ENCODE data around the gene RNF6.

RNF6 gene

DNA sequence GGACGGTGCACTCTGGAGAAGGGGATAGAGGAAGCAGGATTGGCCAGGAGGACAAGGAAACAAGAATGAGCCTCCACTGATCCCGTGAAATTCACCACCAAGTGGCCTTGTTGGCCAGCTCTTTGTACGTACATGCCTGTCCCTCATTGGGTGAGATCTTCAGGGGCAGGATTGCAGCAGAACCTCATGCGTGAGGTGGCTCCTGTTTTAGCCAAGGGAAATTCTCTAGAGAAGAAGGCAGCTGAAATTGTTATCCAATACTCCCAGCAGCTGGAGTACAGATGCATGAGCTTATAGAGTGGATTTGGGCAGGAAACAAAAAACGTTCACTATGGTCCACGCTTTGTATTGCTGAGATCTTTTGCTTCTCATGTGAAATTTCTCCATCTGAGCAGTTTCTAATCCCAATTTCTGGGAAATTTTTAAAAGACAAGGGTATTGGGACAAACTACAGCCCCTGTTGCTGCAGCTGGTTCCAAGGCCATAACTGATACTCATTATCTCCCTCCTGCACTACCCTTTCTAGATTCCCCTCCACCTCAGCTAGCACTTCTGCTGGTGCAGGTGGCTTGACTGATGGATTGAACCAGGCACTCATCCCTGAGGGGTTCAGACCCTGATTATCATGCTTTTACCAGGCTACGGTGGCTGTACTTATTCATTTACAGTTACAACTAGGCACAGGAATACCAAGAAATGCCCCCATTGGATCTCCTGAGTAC, 3.9 kb upstream of the RNF6 start:
- no peak for DNase-seq (ENCODE audit: low spot score)

GRCh38 chr13:26222520-26223046, 469 bp upstream of the RNF6 start:
- DNase-seq (ENCODE audit: low spot score): no peak

- peak; percentile 82 for DNase-seq (ENCODE audit: low spot score)
These were observed 754 bp downstream of the RNF6 start for GRCh38 chr13:26221399-26221720.

DNA sequence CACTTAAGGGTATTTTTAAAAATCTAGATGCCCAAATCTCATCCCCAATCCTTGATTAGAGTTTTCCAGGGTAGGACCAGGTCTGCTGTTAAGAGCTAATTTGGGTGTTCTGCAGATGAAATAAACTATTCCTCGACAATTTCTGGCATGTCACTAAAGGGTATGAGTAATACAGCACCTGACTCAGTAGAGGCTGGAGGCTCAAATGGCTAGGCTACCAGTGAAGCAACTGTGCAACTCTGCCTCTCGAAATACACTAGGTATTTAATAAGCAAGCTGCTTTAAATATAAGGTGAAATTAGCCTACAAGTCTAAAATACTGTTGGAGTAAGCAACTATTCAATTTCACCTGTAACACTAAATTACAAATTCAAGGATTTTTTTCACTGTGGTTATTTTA, 1.5 kb downstream of the RNF6 start:
- peak; percentile 89 for DNase-seq (ENCODE audit: low spot score)

DNA sequence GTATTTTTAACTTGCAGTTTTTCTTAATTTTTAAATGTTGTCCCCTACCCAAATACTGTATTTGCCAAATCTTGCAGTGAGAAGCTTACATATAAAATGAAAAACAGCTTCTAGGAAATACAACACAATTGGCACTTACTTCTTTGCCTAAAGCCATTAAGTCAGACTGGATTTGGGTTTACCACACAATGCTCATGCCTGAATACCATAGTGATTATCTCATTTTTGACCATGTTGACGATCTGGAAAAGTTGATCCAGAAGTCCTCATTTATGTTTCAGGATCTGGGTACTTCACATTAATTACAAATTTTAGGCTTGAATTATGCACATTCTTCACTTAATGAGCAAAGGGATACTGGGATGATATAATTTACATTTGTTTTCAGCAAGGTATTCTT, 2.4 kb downstream of the RNF6 start:
- peak; percentile 58 for DNase-seq (ENCODE audit: low spot score)

DNA sequence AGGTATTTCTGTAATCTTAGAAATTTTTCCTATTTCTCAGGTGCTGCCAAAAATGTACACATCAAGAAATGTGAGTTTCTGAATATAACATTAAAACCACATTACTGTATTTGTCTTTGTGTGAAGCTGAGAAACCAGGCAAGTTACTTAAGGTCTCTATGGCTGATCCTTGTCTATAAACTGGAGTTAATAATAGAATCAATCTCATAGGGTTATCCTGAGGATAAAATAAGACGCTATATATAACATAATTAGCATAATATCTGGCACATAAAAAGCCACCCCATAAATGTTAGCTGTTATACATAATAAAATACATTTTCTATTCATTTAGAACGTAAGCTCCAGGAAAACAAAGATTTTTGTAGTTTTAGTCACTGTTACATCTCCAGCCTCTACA, 6.1 kb downstream of the RNF6 start:
- no peak for DNase-seq (ENCODE audit: low spot score)

GRCh38 chr13:26213982-26214381, 8.1 kb downstream of the RNF6 start:
- no peak for DNase-seq (ENCODE audit: low spot score)

DNA sequence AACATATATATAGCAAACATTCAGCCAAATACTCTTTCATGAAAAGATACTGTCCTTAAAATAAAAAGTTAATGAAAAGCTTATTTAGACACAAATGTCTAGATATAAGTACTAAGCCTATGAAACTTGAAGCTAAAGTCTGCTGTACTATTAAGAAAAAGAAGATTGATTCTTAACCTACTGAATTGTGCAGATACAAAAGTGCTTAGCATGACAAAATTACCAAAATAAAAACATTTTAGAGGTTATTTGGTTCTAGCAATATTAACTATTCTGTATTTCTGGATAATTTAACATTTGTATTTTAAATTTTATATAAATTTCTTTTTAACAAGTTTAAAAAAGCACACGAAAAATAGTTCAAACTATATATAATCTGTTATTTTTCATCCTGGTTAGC, 8.8 kb downstream of the RNF6 start:
- DNase-seq (ENCODE audit: low spot score): no peak

GRCh38 chr13:26208287-26208686, 13.8 kb downstream of the RNF6 start:
- DNase-seq (ENCODE audit: low spot score): no peak

DNA sequence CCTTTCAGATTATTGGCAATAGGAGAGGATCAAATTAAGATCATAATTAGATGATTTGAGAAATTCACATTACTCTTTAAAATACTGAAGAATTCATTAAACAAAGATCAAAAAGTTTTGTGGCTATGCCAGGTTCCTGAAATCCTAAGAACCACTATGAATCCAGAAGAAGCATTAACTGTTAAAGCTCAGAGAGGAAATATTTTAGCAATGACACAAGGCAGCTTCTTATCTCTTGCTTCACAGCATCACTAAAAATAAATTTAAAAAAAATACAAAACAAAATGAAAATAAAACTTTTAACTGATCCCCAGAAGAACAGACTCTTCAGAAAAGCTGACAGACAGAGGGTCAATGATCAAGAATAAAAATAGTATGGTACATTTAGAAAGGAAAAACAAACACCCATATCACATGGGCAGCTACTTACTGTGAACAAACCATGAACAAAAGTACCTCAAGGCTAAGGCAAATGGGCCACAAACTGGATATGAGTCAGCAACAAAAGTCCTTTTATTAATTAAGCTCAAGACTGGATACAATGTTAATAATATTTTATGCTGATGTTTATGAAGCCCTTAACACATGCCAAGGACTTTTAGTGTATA, 19.6 kb downstream of the RNF6 start:
- no peak for DNase-seq (ENCODE audit: low spot score)

DNA sequence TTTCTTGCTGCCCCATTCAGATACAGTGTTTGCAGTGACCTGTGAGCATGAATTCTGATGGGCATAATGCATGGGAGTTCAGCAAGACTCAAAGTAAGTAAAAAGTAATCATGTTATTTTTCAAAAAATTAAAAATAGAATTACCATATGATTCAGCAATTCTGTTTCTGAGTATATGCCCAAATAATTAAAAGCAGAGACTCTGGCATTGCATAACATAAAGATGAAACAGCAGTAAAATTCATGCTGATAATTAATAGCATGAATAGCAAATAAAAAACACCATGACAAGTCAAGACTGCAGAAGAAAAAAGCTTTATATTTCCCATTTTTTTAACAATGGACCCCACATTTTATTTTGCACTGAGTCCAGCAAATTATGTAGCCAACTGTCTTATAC, 21.3 kb downstream of the RNF6 start:
- no peak for DNase-seq (ENCODE audit: low spot score)

GRCh38 chr13:26198116-26198515, 24.0 kb downstream of the RNF6 start:
- no peak for DNase-seq (ENCODE audit: low spot score)

GRCh38 chr13:26197298-26197697, 24.8 kb downstream of the RNF6 start:
- DNase-seq (ENCODE audit: low spot score): no peak

GRCh38 chr13:26186995-26187394, 35.1 kb downstream of the RNF6 start:
- peak; percentile 36 for DNase-seq (ENCODE audit: low spot score)

GRCh38 chr13:26186118-26186870, 35.8 kb downstream of the RNF6 start:
- DNase-seq (ENCODE audit: low spot score): peak; percentile 93

- DNase-seq (ENCODE audit: low spot score): no peak
These were observed 36.4 kb downstream of the RNF6 start for GRCh38 chr13:26185720-26186117.

DNA sequence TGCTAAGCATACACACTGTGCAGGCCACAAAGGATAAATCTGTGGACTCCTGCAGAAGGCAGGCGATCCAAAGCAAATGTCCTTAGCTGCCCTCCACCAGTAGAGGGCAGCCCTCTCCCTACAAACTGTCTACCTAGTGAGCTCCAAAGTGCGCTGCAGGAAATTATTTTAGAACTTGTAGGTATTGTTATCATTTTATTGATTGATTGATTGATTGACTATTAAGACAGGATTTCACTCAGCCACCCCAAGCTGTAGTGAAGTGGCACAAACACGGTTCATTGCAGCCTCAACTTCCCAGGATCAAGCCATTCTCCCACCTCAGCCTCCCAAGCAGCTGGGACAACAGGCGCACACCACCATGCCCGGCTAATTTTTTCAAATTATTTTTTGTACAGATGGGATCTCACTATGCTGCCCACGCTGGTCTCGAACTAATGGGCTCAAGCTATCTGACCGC, 37.3 kb downstream of the RNF6 start:
- peak; percentile 77 for DNase-seq (ENCODE audit: low spot score)

GRCh38 chr13:26183416-26183815, 38.7 kb downstream of the RNF6 start:
- DNase-seq (ENCODE audit: low spot score): no peak

DNA sequence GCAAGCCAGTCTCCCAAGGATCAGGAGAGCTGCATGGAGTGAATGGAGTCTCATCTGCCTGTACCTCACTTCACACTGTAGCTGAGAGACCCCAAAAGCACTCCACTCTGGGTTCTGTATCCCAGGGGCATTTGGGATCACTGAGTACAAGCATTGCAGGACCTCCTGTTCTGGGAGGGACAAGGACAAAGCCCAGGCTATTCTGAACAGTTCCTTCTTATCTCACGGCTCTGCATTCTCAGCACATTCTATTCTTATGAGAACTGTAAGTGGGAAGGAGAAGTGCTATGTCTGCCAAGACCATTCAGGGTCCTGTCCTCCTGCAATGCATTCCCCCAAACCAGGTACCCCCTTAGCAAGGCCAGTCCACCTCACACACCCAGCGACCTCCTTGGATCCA, 42.8 kb downstream of the RNF6 start:
- no peak for DNase-seq (ENCODE audit: low spot score)

DNA sequence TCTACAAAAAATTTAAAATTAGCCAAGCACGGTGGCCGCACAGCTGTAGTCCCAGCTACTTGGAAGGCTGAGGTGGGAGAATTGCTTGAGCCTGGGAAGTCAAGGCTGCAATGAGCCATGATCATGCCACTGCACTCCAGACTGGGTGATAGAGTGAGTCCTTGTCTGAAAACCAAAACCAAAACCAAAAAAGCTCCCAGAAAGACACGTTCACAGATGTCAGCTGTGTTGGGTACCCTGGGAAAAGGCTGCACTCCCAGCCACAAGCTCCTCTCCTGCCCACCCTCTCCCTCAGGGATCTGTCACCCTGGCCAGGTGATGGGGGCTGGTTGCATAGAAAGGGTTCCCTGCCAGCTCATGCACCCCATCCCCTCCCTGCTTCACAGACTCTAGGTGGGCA, 53.3 kb downstream of the RNF6 start:
- no peak for DNase-seq (ENCODE audit: low spot score)

GRCh38 chr13:26168237-26168814, 53.8 kb downstream of the RNF6 start:
- no peak for DNase-seq (ENCODE audit: low spot score)

- DNase-seq (ENCODE audit: low spot score): no peak
These were observed 58.3 kb downstream of the RNF6 start for GRCh38 chr13:26163812-26164211.

Measured in RKO (cell line).